ENCODE data around the gene OR8G1. TPM values are rescaled to one million over a fixed set of nuclear protein-coding genes. Genes with fewer than 3 reads are reported as not detected.
A peak's percentile ranks its signal among the peaks of the same experiment; 100 is the strongest.

Gene OR8G1, protein sequence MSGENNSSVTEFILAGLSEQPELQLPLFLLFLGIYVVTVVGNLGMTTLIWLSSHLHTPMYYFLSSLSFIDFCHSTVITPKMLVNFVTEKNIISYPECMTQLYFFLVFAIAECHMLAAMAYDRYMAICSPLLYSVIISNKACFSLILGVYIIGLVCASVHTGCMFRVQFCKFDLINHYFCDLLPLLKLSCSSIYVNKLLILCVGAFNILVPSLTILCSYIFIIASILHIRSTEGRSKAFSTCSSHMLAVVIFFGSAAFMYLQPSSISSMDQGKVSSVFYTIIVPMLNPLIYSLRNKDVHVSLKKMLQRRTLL
- total RNA-seq (2021) (not detected in 2 replicates), Bru-seq, nascent RNA (not detected), BruChase-seq, experiment 1, labeled RNA remaining after a 2-hour chase (percentile 6 among the genes with signal in this experiment), BruChase-seq, experiment 2, labeled RNA remaining after a 6-hour chase (percentile 6 among the genes with signal in this experiment)
- long read RNA-seq = 0 reads

DNA sequence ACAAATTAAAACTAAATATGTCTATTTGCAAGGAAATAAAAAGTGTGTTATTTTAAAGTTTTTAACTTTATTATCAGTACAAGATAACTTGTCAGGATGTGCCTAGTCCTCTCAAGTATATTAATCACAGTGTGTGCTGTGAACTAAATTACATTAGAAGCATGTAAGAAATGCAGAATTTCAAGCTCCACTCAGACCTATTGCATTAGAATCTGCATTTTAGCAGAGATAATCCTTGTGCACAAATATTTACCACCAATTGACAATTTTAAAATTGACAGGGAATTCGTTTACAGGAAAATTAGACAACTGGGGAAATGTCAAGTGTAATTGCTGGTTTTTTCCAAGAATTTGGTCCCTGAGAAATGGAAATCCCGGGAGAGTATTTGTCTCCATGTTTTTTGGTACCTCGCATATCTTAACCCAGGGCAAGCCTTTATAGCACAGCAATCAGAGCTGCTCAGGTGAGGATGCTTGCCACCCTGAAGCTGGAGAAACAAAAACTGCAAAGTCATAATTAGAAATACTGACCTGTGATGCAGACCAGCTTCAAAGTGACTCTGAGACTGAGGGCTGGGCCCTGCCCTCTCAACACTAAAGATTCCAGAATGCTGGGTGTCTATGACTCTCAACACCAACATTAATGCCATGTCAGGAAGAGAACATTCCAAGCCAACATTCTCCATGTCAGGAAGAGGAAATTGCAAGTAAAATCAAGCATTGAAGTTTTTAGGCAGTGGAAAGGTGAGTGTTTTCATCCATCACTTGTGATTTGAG, at the start of gene OR8G1:
OR8G1 (plus strand) TSS at position 475 of the 777 bp plus-strand sequence. CDS start 8,581 bp downstream, outside the sequence.
- TF ChIP-seq EZH2 (IDR thresholded peaks at IDR 0.05; ENCODE audit: borderline replicate concordance, low read depth, low read length, poor library complexity, severe bottlenecking) (no peak), CTCF (conservative IDR thresholded peaks at IDR 0.05; ENCODE audit: low read depth, low read length) (no peak)
- Histone ChIP-seq H3K4me1 (ENCODE audit: insufficient read depth, low read length, poor library complexity, severe bottlenecking) (no peaks in the 10 kb centered on the region), H3K36me3 (ENCODE audit: insufficient read depth, low read length, poor library complexity, severe bottlenecking) (no peaks in the 10 kb centered on the region), H3K27me3 (replicated peaks; ENCODE audit: insufficient read depth, low read depth, low read length, poor library complexity) (peaks cover 5% of the 10 kb centered on the region), H3K27ac (ENCODE audit: low read depth, low read length, poor library complexity, severe bottlenecking) (no peak within 1 kb of the TSS), H3K4me3 (ENCODE audit: low read depth, low read length, poor library complexity, severe bottlenecking) (no peak within 1 kb of the TSS), H3K9me3 (ENCODE audit: low read depth, low read length, poor library complexity, severe bottlenecking) (no peaks in the 10 kb centered on the region)
- no TSS peak for BruUV-seq (replicated peaks)
- ChIA-PET POLR2A (ENCODE audit: low non-redundant PET) (interaction anchor here (0.5 kb wide), 1 partner anchor 457 kb away, joined by 3 read pairs; no protein-coding TSS in a partner anchor), CTCF (no interaction called here)
- intact Hi-C loops (cut with micrococcal nuclease; ENCODE audit: unreplicated experiment) = no loop called here
- no peak for DNase-seq (ENCODE audit: low spot score)

GRCh38 chr11:124193221-124194010, 47.5 kb upstream of the OR8G1 start:
- ChIA-PET CTCF (interaction anchor here (1.8 to 2.1 kb wide), 2 partner anchors 122 to 124 kb away, joined by 14 to 38 read pairs; no protein-coding TSS in a partner anchor), POLR2A (ENCODE audit: low non-redundant PET) (no interaction called here)
- no peak for TF ChIP-seq EZH2 (IDR thresholded peaks at IDR 0.05; ENCODE audit: borderline replicate concordance, low read depth, low read length, poor library complexity, severe bottlenecking)
- no peak for TF ChIP-seq CTCF (conservative IDR thresholded peaks at IDR 0.05; ENCODE audit: low read depth, low read length)
- no peak overlapping the region for H3K4me3 ChIP-seq (ENCODE audit: low read depth, low read length, poor library complexity, severe bottlenecking)
- no peak for DNase-seq (ENCODE audit: low spot score)
- peaks cover 15% of the 10 kb centered on the region for H3K4me1 ChIP-seq (ENCODE audit: insufficient read depth, low read length, poor library complexity, severe bottlenecking)
- no peaks in the 10 kb centered on the region for H3K9me3 ChIP-seq (ENCODE audit: low read depth, low read length, poor library complexity, severe bottlenecking)
- intact Hi-C loops (cut with micrococcal nuclease; ENCODE audit: unreplicated experiment) = no loop called here
- H3K27ac ChIP-seq (ENCODE audit: low read depth, low read length, poor library complexity, severe bottlenecking) = no peak overlapping the region
- H3K27me3 ChIP-seq (replicated peaks; ENCODE audit: insufficient read depth, low read depth, low read length, poor library complexity) = no peaks in the 10 kb centered on the region
- no TSS peak for BruUV-seq (replicated peaks)
- no peaks in the 10 kb centered on the region for H3K36me3 ChIP-seq (ENCODE audit: insufficient read depth, low read length, poor library complexity, severe bottlenecking)

All from A673 (cell line).